Cardiac fibroblast (primary cell): ENCODE measurements around the gene LIMS4.
"Not testable (repeated sequence)": the region's sequence is repeated elsewhere in the genome, so short reads cannot be mapped to it uniquely, and the experiment has no call there.

Source experiments
- DNase-seq, 2 donors: peaks; one replicate each; pipeline versions ENCODE4 v3.0.0 to v3.0.0-alpha.2; 2010; ENCODE audit warnings: low read depth in 2 of 2
- H3K4me3 ChIP-seq, 2 donors: replicated peaks in 1 of 2; 1 replicate in 1 of 2; 2 replicates in 1 of 2; pipeline ENCODE4 v1.5.1; 2011; ENCODE audit warnings: low read depth in 2 of 2, low read length in 2 of 2, mild to moderate bottlenecking in 2 of 2, moderate library complexity in 1 of 2

The LIMS4 gene

DNA sequence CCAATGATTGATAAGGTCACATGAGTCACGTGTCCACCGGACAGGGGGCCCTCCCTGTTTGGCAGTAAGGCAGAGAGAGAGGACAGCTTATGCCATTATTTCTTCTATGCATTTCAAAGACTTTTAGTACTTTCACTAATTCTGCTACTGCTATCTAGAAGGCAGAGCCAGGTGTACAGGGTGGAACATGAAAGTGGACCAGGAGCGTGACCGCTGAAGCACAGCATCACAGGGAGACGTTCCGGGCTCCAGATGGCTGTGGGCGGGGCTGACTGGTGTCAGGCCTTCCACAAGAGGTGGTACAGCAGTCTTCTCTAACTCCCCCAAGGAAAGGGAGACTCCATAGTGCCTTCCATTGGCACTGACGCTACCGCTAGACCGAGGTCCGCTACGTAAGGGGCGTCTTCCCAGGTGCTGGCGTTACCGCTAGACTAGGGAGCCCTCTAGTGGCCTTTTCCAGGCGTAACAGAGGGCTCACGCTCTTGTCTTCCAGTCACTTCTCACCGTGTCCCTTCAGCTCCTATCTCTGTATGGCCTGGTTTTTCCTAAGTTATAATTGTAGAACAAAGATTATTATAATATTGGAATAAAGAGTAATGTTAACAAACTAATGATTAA is 71.5 kb downstream of the LIMS4 start:
- DNase-seq, H3K4me3 ChIP-seq: not testable (repeated sequence)

- not testable (repeated sequence) for H3K4me3 ChIP-seq, DNase-seq
Measured at GRCh38 chr2:110399378-110399777, 73.2 kb downstream of the LIMS4 start.

GRCh38 chr2:110395990-110396389 is 76.6 kb downstream of the LIMS4 start:
- not testable (repeated sequence) for DNase-seq, H3K4me3 ChIP-seq
